Measurements from ENCODE around the gene ARSD.
"Not testable (repeated sequence)": the region's sequence is repeated elsewhere in the genome, so short reads cannot be mapped to it uniquely, and the experiment has no call there.

Gene ARSD

DNA sequence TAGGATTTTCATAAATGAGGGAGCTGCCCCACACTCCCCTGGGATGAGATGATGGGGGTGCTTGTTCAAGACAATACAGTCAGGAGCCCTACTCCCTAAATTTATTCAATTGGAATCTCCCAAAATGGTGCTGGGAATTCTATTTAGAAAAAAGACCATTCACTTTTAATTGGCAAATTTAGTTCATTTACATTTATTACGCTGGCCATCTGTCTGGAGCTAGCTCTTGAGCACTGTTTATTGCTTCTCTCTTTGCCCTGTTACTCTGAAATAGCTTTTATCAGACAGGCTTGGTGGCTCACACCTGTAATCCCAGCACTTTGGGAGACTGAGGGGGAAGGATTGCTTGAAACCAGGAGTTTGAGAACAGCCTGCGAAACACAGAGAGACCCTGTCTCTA is 2.0 kb upstream of the ARSD start:
- peaks cover 23% of the 10 kb centered on the region for H3K4me1 ChIP-seq (ENCODE audit: control insufficient read depth, insufficient read depth, low read length)
- H3K9ac ChIP-seq (ENCODE audit: low read depth, low read length): no peak overlapping the region
- H3K27me3 ChIP-seq (ENCODE audit: control insufficient read depth, insufficient read depth, low read length): no peaks in the 10 kb centered on the region
- no peak overlapping the region for H3K4me3 ChIP-seq (ENCODE audit: low read depth, low read length)
- no peaks in the 10 kb centered on the region for H3K36me3 ChIP-seq (ENCODE audit: control insufficient read depth, insufficient read depth, low read length)
- H3K9me3 ChIP-seq (ENCODE audit: control insufficient read depth, insufficient read depth, low read length): no peaks in the 10 kb centered on the region

GRCh38 chrX:2928191-2928582 is 952 bp downstream of the ARSD start:
- H3K27me3 ChIP-seq (ENCODE audit: control insufficient read depth, insufficient read depth, low read length): no peaks in the 10 kb centered on the region
- H3K9ac ChIP-seq (ENCODE audit: low read depth, low read length): no peak overlapping the region
- H3K4me1 ChIP-seq (ENCODE audit: control insufficient read depth, insufficient read depth, low read length): peaks cover 19% of the 10 kb centered on the region
- no peaks in the 10 kb centered on the region for H3K36me3 ChIP-seq (ENCODE audit: control insufficient read depth, insufficient read depth, low read length)
- no peaks in the 10 kb centered on the region for H3K9me3 ChIP-seq (ENCODE audit: control insufficient read depth, insufficient read depth, low read length)
- peak overlapping the region; percentile 65 for H3K4me3 ChIP-seq (ENCODE audit: low read depth, low read length)

DNA sequence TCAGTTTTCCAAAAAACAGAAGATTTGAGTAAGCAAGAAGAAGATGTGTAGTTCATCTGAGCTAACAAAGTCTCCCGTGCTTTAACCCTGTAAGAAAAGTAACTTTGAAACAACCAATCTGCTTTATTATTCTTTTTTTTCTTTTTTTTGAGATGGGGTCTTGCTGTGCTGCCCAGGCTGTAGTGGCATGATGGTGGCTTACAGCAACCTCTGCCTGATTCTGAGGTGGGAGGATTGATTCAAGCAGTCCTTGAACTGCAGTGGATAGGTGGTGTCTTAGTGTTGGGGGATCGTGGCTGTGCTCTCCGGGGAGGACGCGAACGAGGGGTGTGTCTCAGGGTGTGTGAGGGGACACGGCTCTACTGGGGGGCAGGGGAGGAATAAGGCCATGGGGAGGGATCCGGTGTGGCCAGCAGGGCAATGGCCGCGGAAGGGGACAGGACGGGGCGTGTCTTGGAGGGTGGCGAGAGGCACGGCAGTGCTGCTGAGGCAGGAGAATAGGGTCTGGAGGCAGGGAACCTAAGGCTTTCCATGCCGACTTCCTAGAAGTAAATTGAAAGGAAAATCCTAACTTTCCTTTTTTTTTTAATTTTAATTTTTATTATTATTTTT is 2.4 kb downstream of the ARSD start:
- Histone ChIP-seq H3K27me3 (ENCODE audit: control insufficient read depth, insufficient read depth, low read length) (no peaks in the 10 kb centered on the region), H3K36me3 (ENCODE audit: control insufficient read depth, insufficient read depth, low read length) (no peaks in the 10 kb centered on the region), H3K4me1 (ENCODE audit: control insufficient read depth, insufficient read depth, low read length) (peaks cover 10% of the 10 kb centered on the region), H3K4me3 (ENCODE audit: low read depth, low read length) (no peak overlapping the region), H3K9me3 (ENCODE audit: control insufficient read depth, insufficient read depth, low read length) (no peaks in the 10 kb centered on the region), H3K9ac (ENCODE audit: low read depth, low read length) (no peak overlapping the region)

GRCh38 chrX:2926255-2926654 is 2.9 kb downstream of the ARSD start:
- not testable (repeated sequence) for H3K4me3 ChIP-seq (ENCODE audit: low read depth, low read length); H3K36me3 ChIP-seq (ENCODE audit: control insufficient read depth, insufficient read depth, low read length); H3K9ac ChIP-seq (ENCODE audit: low read depth, low read length); H3K4me1 ChIP-seq (ENCODE audit: control insufficient read depth, insufficient read depth, low read length); H3K9me3 ChIP-seq (ENCODE audit: control insufficient read depth, insufficient read depth, low read length); H3K27me3 ChIP-seq (ENCODE audit: control insufficient read depth, insufficient read depth, low read length)

GRCh38 chrX:2924151-2924550 is 5.0 kb downstream of the ARSD start:
- no peaks in the 10 kb centered on the region for H3K27me3 ChIP-seq (ENCODE audit: control insufficient read depth, insufficient read depth, low read length)
- H3K9me3 ChIP-seq (ENCODE audit: control insufficient read depth, insufficient read depth, low read length): no peaks in the 10 kb centered on the region
- no peak overlapping the region for H3K9ac ChIP-seq (ENCODE audit: low read depth, low read length)
- H3K36me3 ChIP-seq (ENCODE audit: control insufficient read depth, insufficient read depth, low read length): no peaks in the 10 kb centered on the region
- H3K4me1 ChIP-seq (ENCODE audit: control insufficient read depth, insufficient read depth, low read length): no peaks in the 10 kb centered on the region
- no peak overlapping the region for H3K4me3 ChIP-seq (ENCODE audit: low read depth, low read length)

- H3K4me3 ChIP-seq (ENCODE audit: low read depth, low read length): no peak overlapping the region
- no peaks in the 10 kb centered on the region for H3K27me3 ChIP-seq (ENCODE audit: control insufficient read depth, insufficient read depth, low read length)
- no peak overlapping the region for H3K9ac ChIP-seq (ENCODE audit: low read depth, low read length)
- H3K9me3 ChIP-seq (ENCODE audit: control insufficient read depth, insufficient read depth, low read length): no peaks in the 10 kb centered on the region
- H3K36me3 ChIP-seq (ENCODE audit: control insufficient read depth, insufficient read depth, low read length): no peaks in the 10 kb centered on the region
- H3K4me1 ChIP-seq (ENCODE audit: control insufficient read depth, insufficient read depth, low read length): no peaks in the 10 kb centered on the region
Observed at GRCh38 chrX:2921750-2922149, 7.4 kb downstream of the ARSD start.

DNA sequence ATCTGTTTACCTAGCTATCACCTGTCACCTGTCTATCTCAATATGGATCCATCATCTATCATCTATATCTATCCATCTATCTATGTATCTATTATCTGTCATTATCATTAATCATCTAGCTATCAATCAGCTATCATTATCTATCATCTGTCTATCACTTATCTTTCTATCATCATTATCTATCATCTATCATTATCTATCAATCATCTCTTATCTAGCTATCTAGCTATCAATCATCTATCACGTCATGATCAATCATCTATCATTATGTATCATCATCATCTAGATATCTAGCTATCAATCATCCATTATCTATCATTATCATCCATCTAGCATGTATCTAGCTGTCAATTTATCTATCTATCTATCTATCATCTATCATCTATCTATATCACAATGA is 7.9 kb downstream of the ARSD start:
- H3K36me3 ChIP-seq (ENCODE audit: control insufficient read depth, insufficient read depth, low read length): no peaks in the 10 kb centered on the region
- no peaks in the 10 kb centered on the region for H3K4me1 ChIP-seq (ENCODE audit: control insufficient read depth, insufficient read depth, low read length)
- no peak overlapping the region for H3K9ac ChIP-seq (ENCODE audit: low read depth, low read length)
- H3K27me3 ChIP-seq (ENCODE audit: control insufficient read depth, insufficient read depth, low read length): no peaks in the 10 kb centered on the region
- no peaks in the 10 kb centered on the region for H3K9me3 ChIP-seq (ENCODE audit: control insufficient read depth, insufficient read depth, low read length)
- H3K4me3 ChIP-seq (ENCODE audit: low read depth, low read length): no peak overlapping the region

DNA sequence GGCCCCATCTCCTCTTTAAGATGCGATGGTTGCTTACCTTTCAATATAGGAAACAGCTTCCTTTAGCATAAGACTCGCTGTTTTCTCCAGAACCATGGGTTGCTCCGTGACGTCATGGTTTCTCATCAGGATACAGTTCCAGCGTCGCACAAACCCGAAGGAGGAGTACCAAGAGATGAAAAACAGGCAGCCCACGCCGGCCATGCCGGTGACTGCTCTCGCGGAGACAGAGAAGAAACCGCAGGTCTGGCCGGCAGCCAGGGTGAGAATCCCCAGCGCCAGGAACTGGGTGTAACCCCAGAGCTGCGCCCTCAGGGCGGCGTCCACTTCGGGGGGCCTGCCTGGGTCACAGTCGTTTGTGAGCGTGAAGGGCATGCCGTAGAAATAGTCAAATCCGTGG is 11.4 kb downstream of the ARSD start:
- H3K9me3 ChIP-seq (ENCODE audit: control insufficient read depth, insufficient read depth, low read length): no peaks in the 10 kb centered on the region
- H3K9ac ChIP-seq (ENCODE audit: low read depth, low read length): no peak overlapping the region

DNA sequence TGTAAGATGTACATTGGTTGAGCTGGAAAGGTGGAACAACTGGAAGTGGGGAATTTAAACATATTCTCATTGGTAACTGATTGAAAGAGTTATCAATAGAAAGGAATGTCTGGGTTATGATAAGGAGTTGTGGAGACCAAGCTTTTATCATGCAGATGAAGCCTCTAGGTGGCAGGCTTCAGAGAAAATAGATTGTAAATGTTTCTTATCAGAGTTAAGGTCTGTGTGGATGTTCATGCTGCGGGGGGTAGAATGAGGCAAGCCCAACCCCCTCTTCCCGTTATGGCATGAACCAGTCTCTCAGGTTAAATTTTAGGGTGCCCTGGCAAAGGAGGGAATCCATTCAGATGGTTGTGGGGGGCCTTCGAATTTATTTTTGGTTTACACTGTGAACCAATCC is 16.0 kb downstream of the ARSD start:
- H3K9me3 ChIP-seq (ENCODE audit: control insufficient read depth, insufficient read depth, low read length): no peaks in the 10 kb centered on the region
- H3K36me3 ChIP-seq (ENCODE audit: control insufficient read depth, insufficient read depth, low read length): no peaks in the 10 kb centered on the region
- H3K27me3 ChIP-seq (ENCODE audit: control insufficient read depth, insufficient read depth, low read length): no peaks in the 10 kb centered on the region
- no peak overlapping the region for H3K9ac ChIP-seq (ENCODE audit: low read depth, low read length)
- H3K4me3 ChIP-seq (ENCODE audit: low read depth, low read length): no peak overlapping the region
- H3K4me1 ChIP-seq (ENCODE audit: control insufficient read depth, insufficient read depth, low read length): peaks cover 10% of the 10 kb centered on the region

More for the DNA sequence above, 11.4 kb downstream of the ARSD start:
- no peaks in the 10 kb centered on the region for H3K36me3 ChIP-seq (ENCODE audit: control insufficient read depth, insufficient read depth, low read length)
- H3K4me3 ChIP-seq (ENCODE audit: low read depth, low read length): no peak overlapping the region
- no peaks in the 10 kb centered on the region for H3K27me3 ChIP-seq (ENCODE audit: control insufficient read depth, insufficient read depth, low read length)
- H3K4me1 ChIP-seq (ENCODE audit: control insufficient read depth, insufficient read depth, low read length): peaks cover 7% of the 10 kb centered on the region

DNA sequence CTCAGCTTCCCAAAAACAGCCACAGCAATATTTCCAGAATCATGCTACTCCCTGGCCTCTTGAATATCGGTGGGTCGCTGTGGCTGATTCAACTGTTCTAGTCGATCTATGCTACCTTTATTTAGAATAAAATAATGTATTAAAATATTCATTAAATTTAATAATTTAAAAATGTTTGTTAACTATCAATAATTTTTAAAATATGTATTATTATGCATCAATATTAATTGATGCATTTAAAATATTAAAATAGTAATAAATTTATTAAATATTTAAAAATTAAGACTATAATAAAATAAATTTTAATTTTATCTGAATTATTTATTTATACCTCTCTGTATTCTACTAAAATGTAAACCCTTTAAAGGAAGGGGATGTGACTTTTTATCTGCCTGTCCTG is 19.0 kb downstream of the ARSD start:
- Histone ChIP-seq H3K9ac (ENCODE audit: low read depth, low read length) (no peak overlapping the region), H3K4me1 (ENCODE audit: control insufficient read depth, insufficient read depth, low read length) (peaks cover 10% of the 10 kb centered on the region), H3K27me3 (ENCODE audit: control insufficient read depth, insufficient read depth, low read length) (no peaks in the 10 kb centered on the region), H3K36me3 (ENCODE audit: control insufficient read depth, insufficient read depth, low read length) (peaks cover 3% of the 10 kb centered on the region), H3K4me3 (ENCODE audit: low read depth, low read length) (no peak overlapping the region), H3K9me3 (ENCODE audit: control insufficient read depth, insufficient read depth, low read length) (no peaks in the 10 kb centered on the region)

GRCh38 chrX:2908125-2908685 is 20.9 kb downstream of the ARSD start:
- peaks cover 3% of the 10 kb centered on the region for H3K36me3 ChIP-seq (ENCODE audit: control insufficient read depth, insufficient read depth, low read length)
- H3K4me1 ChIP-seq (ENCODE audit: control insufficient read depth, insufficient read depth, low read length): peaks cover 5% of the 10 kb centered on the region
- H3K4me3 ChIP-seq (ENCODE audit: low read depth, low read length): no peak overlapping the region
- H3K9ac ChIP-seq (ENCODE audit: low read depth, low read length): no peak overlapping the region
- H3K27me3 ChIP-seq (ENCODE audit: control insufficient read depth, insufficient read depth, low read length): no peaks in the 10 kb centered on the region
- H3K9me3 ChIP-seq (ENCODE audit: control insufficient read depth, insufficient read depth, low read length): peaks cover 4% of the 10 kb centered on the region

GRCh38 chrX:2907295-2907694 is 21.8 kb downstream of the ARSD start:
- Histone ChIP-seq H3K9ac (ENCODE audit: low read depth, low read length) (no peak overlapping the region), H3K27me3 (ENCODE audit: control insufficient read depth, insufficient read depth, low read length) (no peaks in the 10 kb centered on the region), H3K9me3 (ENCODE audit: control insufficient read depth, insufficient read depth, low read length) (peaks cover 7% of the 10 kb centered on the region), H3K4me3 (ENCODE audit: low read depth, low read length) (no peak overlapping the region), H3K4me1 (ENCODE audit: control insufficient read depth, insufficient read depth, low read length) (no peaks in the 10 kb centered on the region), H3K36me3 (ENCODE audit: control insufficient read depth, insufficient read depth, low read length) (peaks cover 3% of the 10 kb centered on the region)
